Left colon (tissue), 2 donors: ENCODE data around the gene LHFPL4. TPM values are rescaled to one million over a fixed set of nuclear protein-coding genes. Genes with fewer than 3 reads are reported as not detected.
"Not testable (repeated sequence)": the region's sequence is repeated elsewhere in the genome, so short reads cannot be mapped to it uniquely, and the experiment has no call there.

Experiments
- ATAC-seq: fragments of 200-7000 bp; cut with Tn5 transposase; one replicate; pipeline ENCODE4 v1.9.1; 2020; ENCODE audit warnings: mild to moderate bottlenecking, moderate library complexity
- DNase-seq, 2 donors: peaks; one replicate each; pipeline ENCODE4 v3.0.0-alpha.2; 2020
- intact Hi-C, 2 donors: fragments of 100-400 bp; cut with DNase I in 1 of 2; cut with micrococcal nuclease in 1 of 2; formaldehyde crosslinking; loops; one replicate each; pipeline versions ENCODE4 v1.11.2 to v1.14.0; 2022; cut with DNase I, micrococcal nuclease
- long read RNA-seq: library from polyadenylated mRNA; unstranded; transcript quantifications from one replicate; pipeline ENCODE4 v2.0.0, GENCODE V29; 2021
- total RNA-seq, 2 donors: library from RNA; stranded (reverse); fragmentation: NEBNext Ultra II Directional; extraction: Animal tissue kit (Norgen Biotek cat#: 25700); gene quantifications; one replicate each; pipeline ENCODE4 v1.2.1, GENCODE V29; 2021
- donor health status: DM: no; HTN: no; CAD: no.
- donor health status: DM: yes; HTN: yes; CAD: no.

Gene LHFPL4
- under 1 TPM; 0.70 to 0.73 TPM for total RNA-seq
- long read RNA-seq, result 0 reads

GRCh38 chr3:9553021-9553947, at the start of gene LHFPL4:
Gene LHFPL4 (minus strand): TSS chr3:9553822. CDS start chr3:9552679, 1,143 bp downstream.
- ATAC-seq (peak; percentile 34), DNase-seq (no peak)
- intact Hi-C loops, result no loop called here

GRCh38 chr3:9602620-9603019, 49.0 kb upstream of the LHFPL4 start:
- intact Hi-C loops, result no loop called here
- ATAC-seq (no peak), DNase-seq (no peak)

GRCh38 chr3:9601006-9601581, 47.5 kb upstream of the LHFPL4 start:
- ATAC-seq, DNase-seq, intact Hi-C loops: not testable (repeated sequence)

- ATAC-seq, result peak; percentile 87
- peak; percentile 57 to 76 for DNase-seq
- intact Hi-C loops, result no loop called here
These were observed 47.0 kb upstream of the LHFPL4 start for GRCh38 chr3:9600597-9600996.

GRCh38 chr3:9598783-9599387, 45.3 kb upstream of the LHFPL4 start:
- DNase-seq (no peak), ATAC-seq (peak; percentile 54)
- intact Hi-C loops, result no loop called here

GRCh38 chr3:9595877-9596276, 42.3 kb upstream of the LHFPL4 start:
- ATAC-seq (peak; percentile 78), DNase-seq (peak; percentile 43 to 48)
- intact Hi-C loops, result no loop called here

- DNase-seq, intact Hi-C loops, ATAC-seq: not testable (repeated sequence)
These were observed 38.2 kb upstream of the LHFPL4 start for GRCh38 chr3:9591781-9592180.

GRCh38 chr3:9590282-9590791, 36.7 kb upstream of the LHFPL4 start:
- intact Hi-C loops, result no loop called here
- ATAC-seq, result no peak

GRCh38 chr3:9583792-9584191, 30.2 kb upstream of the LHFPL4 start:
- intact Hi-C loops, result no loop called here
- ATAC-seq, result no peak

More at GRCh38 chr3:9590282-9590791, 36.7 kb upstream of the LHFPL4 start:
- no peak for DNase-seq

GRCh38 chr3:9583371-9583770, 29.7 kb upstream of the LHFPL4 start:
- no peak for ATAC-seq
- no peak for DNase-seq
- intact Hi-C loops, result no loop called here

More at GRCh38 chr3:9583792-9584191, 30.2 kb upstream of the LHFPL4 start:
- no peak for DNase-seq

- ATAC-seq (no peak), DNase-seq (no peak)
- intact Hi-C loops, result no loop called here
These were observed 28.7 kb upstream of the LHFPL4 start for GRCh38 chr3:9582332-9582731.

GRCh38 chr3:9581742-9582141, 28.1 kb upstream of the LHFPL4 start:
- DNase-seq, result no peak
- ATAC-seq, result no peak
- intact Hi-C loops, result no loop called here

GRCh38 chr3:9569054-9569453, 15.4 kb upstream of the LHFPL4 start:
- intact Hi-C loops, result no loop called here
- no peak for DNase-seq
- no peak for ATAC-seq

GRCh38 chr3:9565316-9565715, 11.7 kb upstream of the LHFPL4 start:
- DNase-seq (no peak), ATAC-seq (no peak)
- intact Hi-C loops, result no loop called here

- ATAC-seq (no peak), DNase-seq (no peak)
- intact Hi-C loops, result no loop called here
These were observed 10.2 kb upstream of the LHFPL4 start for GRCh38 chr3:9563851-9564250.

GRCh38 chr3:9560056-9560455, 6.4 kb upstream of the LHFPL4 start:
- ATAC-seq, intact Hi-C loops, DNase-seq: not testable (repeated sequence)

- DNase-seq (no peak), ATAC-seq (no peak)
- intact Hi-C loops, result no loop called here
These were observed 409 bp upstream of the LHFPL4 start for GRCh38 chr3:9553948-9554513.

- ATAC-seq (peak; percentile 57), DNase-seq (peak; percentile 26 to 58)
- intact Hi-C loops, result no loop called here
These were observed 1.2 kb downstream of the LHFPL4 start for GRCh38 chr3:9552252-9552999.
